Measurements from ENCODE around the gene VWA8.

Gene VWA8

DNA sequence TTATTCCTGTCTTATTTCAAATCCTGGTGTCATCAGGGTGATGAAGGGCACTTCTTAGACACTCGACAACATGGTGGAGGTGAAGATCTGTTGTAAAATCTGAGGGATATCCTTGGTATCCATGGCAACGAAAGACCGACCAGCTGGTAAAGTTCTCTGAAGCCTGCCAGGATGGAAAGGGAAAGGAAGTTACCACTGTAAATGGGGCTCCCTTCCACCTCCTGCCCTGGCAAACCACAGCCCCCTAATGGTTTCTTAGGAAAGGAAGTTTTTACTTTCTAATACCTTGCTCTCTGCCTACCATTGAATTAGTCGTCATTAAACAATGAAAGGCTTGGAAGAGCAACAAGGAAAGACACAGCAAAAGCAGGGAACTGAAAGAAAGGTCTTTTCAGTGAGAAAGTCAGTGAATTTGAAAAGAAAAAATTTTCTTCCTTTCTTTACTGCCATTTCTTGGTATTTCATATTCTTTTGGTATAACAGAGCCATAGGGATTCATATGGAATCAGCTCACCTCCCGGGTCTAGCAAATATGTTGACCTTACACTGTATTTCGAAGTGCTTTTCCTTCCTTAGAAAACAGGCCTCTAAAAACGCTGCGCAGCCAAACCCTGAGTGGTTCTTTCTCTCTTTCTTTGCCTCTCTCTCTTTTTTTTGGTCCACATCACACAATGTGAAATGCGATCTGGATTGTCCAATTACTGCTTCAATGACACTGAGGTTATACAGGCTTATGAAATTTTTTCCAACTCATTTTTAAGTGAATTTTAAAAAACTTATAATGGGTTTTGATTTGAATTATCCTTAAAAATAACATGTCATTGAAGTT, 392.6 kb downstream of the VWA8 start:
- TF ChIP-seq, protein P1, sequence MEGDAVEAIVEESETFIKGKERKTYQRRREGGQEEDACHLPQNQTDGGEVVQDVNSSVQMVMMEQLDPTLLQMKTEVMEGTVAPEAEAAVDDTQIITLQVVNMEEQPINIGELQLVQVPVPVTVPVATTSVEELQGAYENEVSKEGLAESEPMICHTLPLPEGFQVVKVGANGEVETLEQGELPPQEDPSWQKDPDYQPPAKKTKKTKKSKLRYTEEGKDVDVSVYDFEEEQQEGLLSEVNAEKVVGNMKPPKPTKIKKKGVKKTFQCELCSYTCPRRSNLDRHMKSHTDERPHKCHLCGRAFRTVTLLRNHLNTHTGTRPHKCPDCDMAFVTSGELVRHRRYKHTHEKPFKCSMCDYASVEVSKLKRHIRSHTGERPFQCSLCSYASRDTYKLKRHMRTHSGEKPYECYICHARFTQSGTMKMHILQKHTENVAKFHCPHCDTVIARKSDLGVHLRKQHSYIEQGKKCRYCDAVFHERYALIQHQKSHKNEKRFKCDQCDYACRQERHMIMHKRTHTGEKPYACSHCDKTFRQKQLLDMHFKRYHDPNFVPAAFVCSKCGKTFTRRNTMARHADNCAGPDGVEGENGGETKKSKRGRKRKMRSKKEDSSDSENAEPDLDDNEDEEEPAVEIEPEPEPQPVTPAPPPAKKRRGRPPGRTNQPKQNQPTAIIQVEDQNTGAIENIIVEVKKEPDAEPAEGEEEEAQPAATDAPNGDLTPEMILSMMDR (conservative IDR thresholded peaks at IDR 0.05): no peak
- TF ChIP-seq ZFX (IDR thresholded peaks at IDR 0.05): no peak
- no peak overlapping the region for H3K27ac ChIP-seq

GRCh38 chr13:41567363-41567762, 393.5 kb downstream of the VWA8 start:
- no peak overlapping the region for H3K27ac ChIP-seq
- TF ChIP-seq ZFX (IDR thresholded peaks at IDR 0.05): no peak
- TF ChIP-seq, protein P1 (conservative IDR thresholded peaks at IDR 0.05): no peak

GRCh38 chr13:41565846-41566245, 395.1 kb downstream of the VWA8 start:
- H3K27ac ChIP-seq: no peak overlapping the region
- TF ChIP-seq, protein P1 (conservative IDR thresholded peaks at IDR 0.05): no peak
- no peak for TF ChIP-seq ZFX (IDR thresholded peaks at IDR 0.05)

DNA sequence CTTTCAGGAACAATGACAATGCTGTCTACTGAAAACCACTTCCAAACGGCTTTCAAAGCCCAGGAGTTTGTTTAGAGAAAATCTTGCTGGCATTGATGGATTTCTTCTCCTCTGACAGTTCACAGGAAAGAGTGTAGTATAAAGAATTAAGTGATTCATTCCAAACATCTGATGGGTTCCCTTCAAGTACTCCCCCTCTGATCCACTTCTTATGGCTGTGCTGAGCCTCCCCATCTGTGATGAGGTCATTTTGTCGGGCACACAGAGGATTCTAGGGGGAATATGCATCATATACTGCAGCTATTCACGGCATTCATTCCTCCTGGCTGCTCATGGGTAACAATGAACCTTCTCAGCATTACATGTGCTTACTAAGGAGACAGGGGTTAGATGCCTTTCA, 395.7 kb downstream of the VWA8 start:
- H3K27ac ChIP-seq: no peak overlapping the region
- no peak for TF ChIP-seq ZFX (IDR thresholded peaks at IDR 0.05)
- TF ChIP-seq, protein P1 (conservative IDR thresholded peaks at IDR 0.05): no peak

DNA sequence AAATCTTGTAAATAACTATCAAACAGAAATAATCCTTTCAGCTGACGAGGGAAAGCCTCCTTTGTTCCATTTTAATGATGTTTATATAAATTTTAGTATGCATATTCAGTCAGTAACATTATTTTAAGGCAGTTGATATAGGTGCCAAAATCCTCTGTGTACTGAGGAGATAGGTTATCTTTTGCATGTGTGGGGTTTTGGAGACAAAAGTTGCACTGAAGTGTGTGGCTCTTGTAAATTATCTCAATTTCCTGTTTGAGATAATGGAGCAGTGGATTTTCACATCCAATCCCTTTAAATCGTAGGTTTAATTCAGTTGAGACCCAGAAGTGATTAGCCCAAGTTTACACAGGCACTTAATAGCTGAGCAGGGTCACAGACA, 396.9 kb downstream of the VWA8 start:
- TF ChIP-seq, protein P1 (conservative IDR thresholded peaks at IDR 0.05): no peak
- no peak for TF ChIP-seq ZFX (IDR thresholded peaks at IDR 0.05)
- no peak overlapping the region for H3K27ac ChIP-seq

GRCh38 chr13:41563341-41563983, 397.4 kb downstream of the VWA8 start:
- TF ChIP-seq ZFX (IDR thresholded peaks at IDR 0.05): no peak
- TF ChIP-seq, protein P1 (conservative IDR thresholded peaks at IDR 0.05): no peak
- H3K27ac ChIP-seq: no peak overlapping the region

DNA sequence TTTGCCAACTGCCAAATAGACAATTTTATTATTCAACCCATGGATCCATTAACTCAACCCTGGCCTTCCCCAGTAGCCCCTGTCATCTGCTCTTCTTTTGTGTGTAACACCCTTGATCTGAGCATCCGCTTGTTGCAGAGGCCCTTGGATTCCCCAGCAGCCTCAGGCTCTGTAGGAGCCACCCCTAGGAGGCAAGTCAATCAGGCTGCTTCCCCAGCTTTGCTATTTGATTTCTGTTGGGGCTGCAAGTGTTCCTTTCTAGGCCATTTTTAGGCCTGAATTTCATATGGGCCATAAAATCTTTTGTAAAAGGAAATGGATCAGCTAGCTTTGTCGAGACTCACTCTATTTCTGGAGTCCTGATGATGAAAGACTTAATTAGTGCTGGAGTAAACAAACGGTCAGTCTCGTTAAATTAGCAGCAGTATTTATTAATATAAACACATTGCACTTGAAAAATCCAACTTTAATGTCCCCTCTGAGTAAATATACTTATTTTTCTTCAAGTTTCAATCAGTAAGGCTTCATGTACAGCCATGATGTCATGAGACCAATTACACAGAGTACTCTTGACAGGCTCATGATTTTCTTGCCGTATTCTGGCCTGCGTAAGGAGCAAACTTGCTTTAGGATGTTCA, 398.2 kb downstream of the VWA8 start:
- no peak overlapping the region for H3K27ac ChIP-seq
- TF ChIP-seq, protein P1 (conservative IDR thresholded peaks at IDR 0.05): no peak
- no peak for TF ChIP-seq ZFX (IDR thresholded peaks at IDR 0.05)

Data from C4-2B (cell line).